Endothelial cell of umbilical vein (primary cell): ENCODE results near the gene LYRM4. TPM values are rescaled to one million over a fixed set of nuclear protein-coding genes. Genes with fewer than 3 reads are reported as not detected.

ENCODE experiments used
- BruUV-seq: library from RNA; stranded (reverse); fragments of 400-500 nt; replicated peaks from 2 replicates; lab custom pipeline; 2021; lab: Mats Ljungman, UMichigan
- CTCF ChIA-PET: fragments of 300-600, 350-600 bp; sonication (Branson Sonifier 250); formaldehyde crosslinking; loops from one replicate; lab custom pipeline; 2021; ENCODE audit warnings: antibody characterized with exemption, inconsistent platforms; lab: Charles Lee
- POLR2A ChIA-PET: fragments of 300-600, 350-600 bp; sonication (Branson Sonifier 250); formaldehyde crosslinking; loops from one replicate; lab custom pipeline; 2021; ENCODE audit warnings: antibody characterized with exemption, inconsistent platforms; lab: Charles Lee
- DNase-seq: peaks from one replicate; pipeline ENCODE4 v3.0.0-alpha.2; 2011; ENCODE audit warnings: low read depth, low spot score
- FAIRE-seq: peaks from 2 replicates; lab custom pipeline; 2011; peaks lifted over from hg19 to GRCh38; lab: Jason Lieb, UNC
- H2AFZ ChIP-seq: 2 replicates; pipeline ENCODE4 v1.6.0; 2012; ENCODE audit warnings: low read depth, low read length, control low read depth, inconsistent platforms
- H3K27ac ChIP-seq: 2 replicates; pipeline ENCODE4 v1.5.1; 2011; ENCODE audit warnings: low read depth, mild to moderate bottlenecking, control low read depth, low read length, moderate library complexity; ENCODE audit not compliant: insufficient read depth
- H3K27me3 ChIP-seq, 2 experiments: 2 replicates each; pipeline versions ENCODE4 v1.6.0 to v1.6.1; 2011; ENCODE audit warnings: low read length in 2 of 2, mixed read lengths in 1 of 2; ENCODE audit not compliant: control insufficient read depth in 2 of 2, insufficient read depth in 2 of 2
- H3K36me3 ChIP-seq, 2 experiments: 2 replicates in 1 of 2; 3 replicates in 1 of 2; pipeline ENCODE4 v1.5.1; 2011; ENCODE audit warnings: low read length in 2 of 2, mild to moderate bottlenecking in 1 of 2, moderate library complexity in 1 of 2; ENCODE audit not compliant: control insufficient read depth in 2 of 2, insufficient read depth in 2 of 2; ENCODE audit errors: extremely low read depth in 1 of 2
- H3K4me1 ChIP-seq: 3 replicates; pipeline ENCODE4 v1.5.1; 2011; ENCODE audit warnings: mild to moderate bottlenecking, low read length; ENCODE audit not compliant: control insufficient read depth, insufficient read depth; ENCODE audit errors: extremely low read depth
- H3K4me2 ChIP-seq: 2 replicates; pipeline ENCODE4 v1.6.1; 2011; ENCODE audit warnings: low read length, control low read depth, mixed read lengths; ENCODE audit not compliant: insufficient read depth
- H3K4me3 ChIP-seq, 3 experiments: fragments of 200-600 bp in 1 of 3; sonication (generic), shearing (Covaris generic) in 1 of 3; replicated peaks in 1 of 3; 2 replicates each; pipeline ENCODE4 v1.5.1; 2011 to 2016; ENCODE audit warnings: control low read depth in 3 of 3, low read length in 3 of 3, mild to moderate bottlenecking in 2 of 3, inconsistent platforms in 1 of 3, low read depth in 1 of 3, moderate library complexity in 1 of 3; ENCODE audit not compliant: insufficient read depth in 1 of 3
- H3K79me2 ChIP-seq: 2 replicates; pipeline ENCODE4 v1.6.0; 2012; ENCODE audit warnings: low read length, inconsistent platforms; ENCODE audit not compliant: control insufficient read depth, insufficient read depth
- H3K9ac ChIP-seq: replicated peaks from 2 replicates; pipeline ENCODE3; 2011; ENCODE audit warnings: low read length, control low read depth; ENCODE audit not compliant: insufficient read depth; ENCODE audit errors: extremely low read depth
- H3K9me1 ChIP-seq: replicated peaks from 3 replicates; pipeline ENCODE4 v1.6.0; 2011; ENCODE audit warnings: mild to moderate bottlenecking, low read length; ENCODE audit not compliant: control insufficient read depth, insufficient read depth; ENCODE audit errors: extremely low read depth
- H3K9me3 ChIP-seq: replicated peaks from 2 replicates; pipeline ENCODE4 v1.5.1; 2012; ENCODE audit warnings: low read length, inconsistent platforms; ENCODE audit not compliant: control insufficient read depth, insufficient read depth
- H4K20me1 ChIP-seq: replicated peaks from 2 replicates; pipeline ENCODE3; 2011; ENCODE audit warnings: mild to moderate bottlenecking, low read length; ENCODE audit not compliant: control insufficient read depth, insufficient read depth; ENCODE audit errors: extremely low read depth
- CTCF ChIP-seq, 2 donors: IDR thresholded peaks; 1 replicate in 1 of 2; 2 replicates in 1 of 2; pipeline ENCODE4 v1.5.1; 2011; ENCODE audit warnings: low read length in 2 of 2, mild to moderate bottlenecking in 2 of 2, moderate library complexity in 2 of 2, control low read depth in 1 of 2, inconsistent platforms in 1 of 2, low read depth in 1 of 2; ENCODE audit not compliant: insufficient read depth in 1 of 2; ENCODE audit errors: extremely low read depth in 1 of 2
- EZH2 ChIP-seq: IDR thresholded peaks from 2 replicates; pipeline ENCODE4 v1.6.1; 2012; ENCODE audit warnings: borderline replicate concordance, low read depth, mild to moderate bottlenecking, moderate library complexity, low read length, inconsistent platforms; ENCODE audit not compliant: severe bottlenecking
- FOS ChIP-seq: IDR thresholded peaks from 2 replicates; pipeline ENCODE4 v1.6.1; 2011; ENCODE audit warnings: mild to moderate bottlenecking, low read length, moderate library complexity, borderline replicate concordance; ENCODE audit not compliant: insufficient read depth
- GATA2 ChIP-seq: IDR thresholded peaks from 2 replicates; pipeline ENCODE4 v1.7.0; 2011; ENCODE audit warnings: low read depth, mild to moderate bottlenecking, moderate library complexity, mixed read lengths, low read length; ENCODE audit not compliant: insufficient read length, insufficient read depth
- JUN ChIP-seq: IDR thresholded peaks from 2 replicates; pipeline ENCODE4 v1.6.1; 2011; ENCODE audit warnings: borderline replicate concordance, low read depth; ENCODE audit not compliant: insufficient read length, insufficient read depth
- MAX ChIP-seq: IDR thresholded peaks from 2 replicates; pipeline ENCODE4 v1.6.1; 2011; ENCODE audit not compliant: insufficient read depth, insufficient read length
- MYC ChIP-seq: IDR thresholded peaks from one replicate; pipeline ENCODE4 v1.6.1; 2011; ENCODE audit warnings: mild to moderate bottlenecking, low read depth, low read length
- POLR2A ChIP-seq: IDR thresholded peaks from 2 replicates; pipeline ENCODE4 v1.6.1; 2012; ENCODE audit warnings: low read depth, mild to moderate bottlenecking, control low read depth, low read length
- POLR2AphosphoS5 ChIP-seq: IDR thresholded peaks from 2 replicates; pipeline ENCODE4 v1.6.1; 2012; ENCODE audit warnings: low read depth, mild to moderate bottlenecking, control low read depth, low read length, moderate library complexity; ENCODE audit not compliant: insufficient read depth
- dilution Hi-C: fragments of 300-500 bp; cut with MboI; formaldehyde crosslinking; loops from one replicate; pipeline ENCODE4 v1.15.0; 2019; ENCODE audit warnings: low sequenced_read_pairs; ENCODE audit not compliant: extremely low pct_ligation_motif_present
- intact Hi-C: fragments of 100-400 bp; cut with micrococcal nuclease; formaldehyde crosslinking; loops from one replicate; pipeline ENCODE4 v1.10.0; 2022
- polyA plus RNA-seq, 4 experiments: library from polyadenylated mRNA; depleted of rRNA in 3 of 4; stranded (reverse) in 3 of 4; unstranded in 1 of 4; fragments of >200 nt; gene quantifications; 2 replicates each; pipeline versions ENCODE4 v1.2.1 to v1.2.3, GENCODE V29; 2011 to 2012; ENCODE audit warnings: missing spikeins in 1 of 4
- total RNA-seq: library from RNA; stranded (reverse); gene quantifications from 2 replicates; pipeline ENCODE4 v1.2.3, GENCODE V29; 2021

Gene LYRM4
- total and polyA plus RNA-seq, 2 donors (not counting 3 experiments of a cell fraction or from before 2014, with no cell fraction given) = 39.5 to 44.0 TPM

- Histone ChIP-seq H3K4me1 (no peaks in the 10 kb centered on the region), H3K4me3 (no peak overlapping the region), H4K20me1 (no peaks in the 10 kb centered on the region), H3K27ac (no peak overlapping the region), H3K9me3 (no peaks in the 10 kb centered on the region), H3K79me2 (no peaks in the 10 kb centered on the region), H3K4me2 (no peak overlapping the region), H3K36me3 (peaks cover 0 to 4% of the 10 kb centered on the region in 2 experiments), H2AFZ (no peak overlapping the region), H3K9ac (no peak overlapping the region), H3K27me3 (no peaks in the 10 kb centered on the region), H3K9me1 (no peaks in the 10 kb centered on the region)
- DNase-seq (no peak), FAIRE-seq (no peak)
- intact Hi-C loops (no loop called here), dilution Hi-C loops (no loop called here)
- POLR2A ChIA-PET = no interaction called here
- no peak for TF ChIP-seq FOS
- no peak for TF ChIP-seq MYC
- no peak for TF ChIP-seq POLR2AphosphoS5
- TF ChIP-seq EZH2 = no peak
- no peak for TF ChIP-seq POLR2A
- TF ChIP-seq MAX = no peak
- TF ChIP-seq CTCF (IDR thresholded peaks at IDR 0.05; ENCODE audit: extremely low read depth in 1 of 2, insufficient read depth in 1 of 2, low read depth in 1 of 2, low read length in 2 of 2) = no peak
- no peak for TF ChIP-seq JUN
- TF ChIP-seq GATA2 = no peak
- CTCF ChIA-PET = no interaction called here
- BruUV-seq = no TSS peak
Measured at GRCh38 chr6:5237805-5238204, 22.9 kb downstream of the LYRM4 start.
